Measurements from ENCODE around the gene HDAC8. TPM values are rescaled to one million over a fixed set of nuclear protein-coding genes. Genes with fewer than 3 reads are reported as not detected.

The HDAC8 gene
- total and polyA plus RNA-seq, 8 donors = 28.7 to 49.5 (median 39.6) TPM

GRCh38 chrX:72314881-72315280, 257.8 kb downstream of the HDAC8 start:
- peaks cover 5 to 11% of the 10 kb centered on the region in 2 donors for H3K27me3 ChIP-seq
- no peaks in the 10 kb centered on the region for H3K36me3 ChIP-seq
- ATAC-seq = no peak

GRCh38 chrX:72313707-72314641, 258.7 kb downstream of the HDAC8 start:
- intact Hi-C loops (cut with DNase I) = no loop called here
- Histone ChIP-seq H3K9me3 (no peaks in the 10 kb centered on the region), H3K27me3 (peaks cover 14 to 16% of the 10 kb centered on the region in 2 donors), H3K27ac (no peak overlapping the region), H3K4me3 (no peak overlapping the region), H3K4me1 (no peaks in the 10 kb centered on the region), H3K36me3 (no peaks in the 10 kb centered on the region)
- TF ChIP-seq CTCF (IDR thresholded peaks at IDR 0.05) = no peak
- DNase-seq (no peak), ATAC-seq (no peak)

More at GRCh38 chrX:72314881-72315280, 257.8 kb downstream of the HDAC8 start:
- H3K27ac ChIP-seq = no peak overlapping the region
- no peaks in the 10 kb centered on the region for H3K4me1 ChIP-seq
- H3K9me3 ChIP-seq = no peaks in the 10 kb centered on the region
- TF ChIP-seq CTCF (IDR thresholded peaks at IDR 0.05) = no peak
- H3K4me3 ChIP-seq = no peak overlapping the region
- DNase-seq = no peak
- intact Hi-C loops (cut with DNase I) = no loop called here

- H3K36me3 ChIP-seq = no peaks in the 10 kb centered on the region
Observed at GRCh38 chrX:72312311-72312940, 260.2 kb downstream of the HDAC8 start.

DNA sequence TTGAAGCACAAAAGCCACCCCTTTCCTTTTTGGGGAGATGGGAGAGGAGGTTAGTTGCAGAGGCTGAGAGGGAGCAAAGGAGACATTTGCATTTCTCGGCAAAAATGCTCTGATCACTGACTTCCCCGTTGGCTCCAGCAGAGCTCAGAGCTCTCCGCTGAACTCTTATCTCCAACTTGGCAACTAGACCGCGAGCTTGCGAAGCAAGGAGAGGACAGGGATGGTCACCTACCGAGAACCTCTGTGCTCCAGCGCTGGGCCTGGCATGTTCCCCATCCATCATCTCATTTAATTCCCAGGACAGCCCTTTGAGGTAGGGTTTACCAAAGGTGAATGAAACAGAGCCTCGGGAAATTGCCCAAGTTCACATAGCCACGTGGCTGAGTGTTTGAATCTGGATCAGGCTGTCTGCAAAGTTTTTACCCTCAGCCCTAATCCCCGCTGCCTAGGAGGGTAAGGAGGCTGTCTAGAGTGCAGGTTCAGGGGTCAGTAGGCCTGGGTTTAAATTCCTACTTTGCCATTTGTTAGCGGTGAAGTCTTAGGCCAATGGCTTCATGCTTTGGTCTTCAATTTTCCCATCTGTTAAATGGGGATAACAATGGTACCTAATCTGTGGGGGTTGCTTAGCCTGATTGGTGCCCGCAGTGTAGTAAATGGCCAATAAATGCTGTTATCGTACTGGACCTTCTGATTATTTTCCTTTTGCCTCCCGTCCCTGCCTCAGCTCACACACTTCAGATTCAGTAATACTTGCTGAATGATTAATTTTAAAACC, 263.2 kb downstream of the HDAC8 start:
- Histone ChIP-seq H3K4me3 (peak overlapping the region in 1 of 2 donors; percentile 19), H3K27me3 (peaks cover 57 to 59% of the 10 kb centered on the region in 2 donors), H3K36me3 (no peaks in the 10 kb centered on the region), H3K9me3 (no peaks in the 10 kb centered on the region), H3K4me1 (peaks cover 9 to 24% of the 10 kb centered on the region in 2 donors), H3K27ac (no peak overlapping the region)
- DNase-seq (no peak), ATAC-seq (peak; percentile 5)
- no peak for TF ChIP-seq CTCF (IDR thresholded peaks at IDR 0.05)
- intact Hi-C loops (cut with DNase I) = no loop called here

More at GRCh38 chrX:72312311-72312940, 260.2 kb downstream of the HDAC8 start:
- intact Hi-C loops (cut with DNase I) = no loop called here
- Histone ChIP-seq H3K4me3 (no peak overlapping the region), H3K9me3 (no peaks in the 10 kb centered on the region), H3K4me1 (peaks cover 0 to 8% of the 10 kb centered on the region in 2 donors), H3K27me3 (peaks cover 30 to 31% of the 10 kb centered on the region in 2 donors), H3K27ac (no peak overlapping the region)
- peak in 1 of 4 donors; percentile 61 for DNase-seq
- peak; percentile 51 for ATAC-seq
- no peak for TF ChIP-seq CTCF (IDR thresholded peaks at IDR 0.05)

All from left lung (tissue), 10 donors.